ENCODE measurements around the gene TLN1.

Gene TLN1

DNA sequence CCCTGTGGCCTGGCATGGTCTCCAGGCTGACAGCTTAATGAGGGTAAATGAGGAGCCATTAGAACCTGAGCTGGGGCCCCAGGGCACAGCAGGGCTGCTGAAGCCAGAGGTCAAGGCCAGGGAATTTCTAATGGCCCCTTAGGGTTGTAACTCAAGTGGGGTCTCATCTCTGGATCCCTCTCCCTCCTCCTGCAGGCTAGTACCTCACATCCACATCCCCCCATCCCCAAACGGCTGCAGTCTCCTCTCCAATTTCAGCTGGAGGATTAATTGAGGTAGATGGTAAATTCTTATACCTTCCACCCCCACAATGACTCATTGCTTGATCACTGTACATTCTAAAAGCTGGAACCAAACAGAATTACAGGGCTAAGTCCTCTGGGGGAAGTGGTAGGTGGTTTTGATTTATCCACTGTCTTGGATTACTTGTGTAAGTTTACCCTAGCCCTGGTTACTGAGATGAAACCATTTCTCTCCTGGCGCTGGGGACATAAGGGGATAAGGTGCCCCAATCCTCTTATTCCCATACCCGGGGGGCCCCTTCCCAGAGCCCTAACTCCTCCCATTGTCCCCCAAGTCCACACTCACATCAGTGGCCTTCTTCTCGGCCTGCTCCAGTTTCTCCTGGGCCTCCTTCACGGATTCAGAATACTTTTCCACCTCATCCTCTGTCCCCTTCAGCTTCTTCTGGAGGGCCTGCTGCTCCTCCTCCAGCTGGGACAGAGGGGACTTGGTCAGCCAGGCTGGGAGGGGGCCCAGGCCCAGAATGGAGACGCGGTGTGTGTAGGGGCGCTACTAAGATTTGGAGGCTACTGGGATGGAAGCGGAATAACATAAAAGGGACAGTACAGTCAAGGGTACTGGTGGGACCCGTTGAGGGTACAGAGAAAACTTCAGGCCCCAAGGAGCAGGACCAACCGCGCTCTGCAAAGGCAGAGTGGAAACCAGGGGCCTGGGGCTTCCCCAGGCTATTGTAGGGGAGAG, 43.1 kb downstream of the TLN1 start:
- H3K27ac ChIP-seq, result no peak overlapping the region
- TF ChIP-seq, protein P1, sequence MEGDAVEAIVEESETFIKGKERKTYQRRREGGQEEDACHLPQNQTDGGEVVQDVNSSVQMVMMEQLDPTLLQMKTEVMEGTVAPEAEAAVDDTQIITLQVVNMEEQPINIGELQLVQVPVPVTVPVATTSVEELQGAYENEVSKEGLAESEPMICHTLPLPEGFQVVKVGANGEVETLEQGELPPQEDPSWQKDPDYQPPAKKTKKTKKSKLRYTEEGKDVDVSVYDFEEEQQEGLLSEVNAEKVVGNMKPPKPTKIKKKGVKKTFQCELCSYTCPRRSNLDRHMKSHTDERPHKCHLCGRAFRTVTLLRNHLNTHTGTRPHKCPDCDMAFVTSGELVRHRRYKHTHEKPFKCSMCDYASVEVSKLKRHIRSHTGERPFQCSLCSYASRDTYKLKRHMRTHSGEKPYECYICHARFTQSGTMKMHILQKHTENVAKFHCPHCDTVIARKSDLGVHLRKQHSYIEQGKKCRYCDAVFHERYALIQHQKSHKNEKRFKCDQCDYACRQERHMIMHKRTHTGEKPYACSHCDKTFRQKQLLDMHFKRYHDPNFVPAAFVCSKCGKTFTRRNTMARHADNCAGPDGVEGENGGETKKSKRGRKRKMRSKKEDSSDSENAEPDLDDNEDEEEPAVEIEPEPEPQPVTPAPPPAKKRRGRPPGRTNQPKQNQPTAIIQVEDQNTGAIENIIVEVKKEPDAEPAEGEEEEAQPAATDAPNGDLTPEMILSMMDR (conservative IDR thresholded peaks at IDR 0.05), result no peak

GRCh38 chr9:35687972-35688557, 43.9 kb downstream of the TLN1 start:
- TF ChIP-seq, protein P1 (conservative IDR thresholded peaks at IDR 0.05), result no peak
- no peak overlapping the region for H3K27ac ChIP-seq

- H3K27ac ChIP-seq, result no peak overlapping the region
- TF ChIP-seq, protein P1 (conservative IDR thresholded peaks at IDR 0.05), result no peak
Measured at GRCh38 chr9:35687306-35687705, 44.7 kb downstream of the TLN1 start.

- H3K27ac ChIP-seq, result no peak overlapping the region
- TF ChIP-seq, protein P1 (conservative IDR thresholded peaks at IDR 0.05), result no peak
Measured at GRCh38 chr9:35686222-35687203, 45.5 kb downstream of the TLN1 start.

DNA sequence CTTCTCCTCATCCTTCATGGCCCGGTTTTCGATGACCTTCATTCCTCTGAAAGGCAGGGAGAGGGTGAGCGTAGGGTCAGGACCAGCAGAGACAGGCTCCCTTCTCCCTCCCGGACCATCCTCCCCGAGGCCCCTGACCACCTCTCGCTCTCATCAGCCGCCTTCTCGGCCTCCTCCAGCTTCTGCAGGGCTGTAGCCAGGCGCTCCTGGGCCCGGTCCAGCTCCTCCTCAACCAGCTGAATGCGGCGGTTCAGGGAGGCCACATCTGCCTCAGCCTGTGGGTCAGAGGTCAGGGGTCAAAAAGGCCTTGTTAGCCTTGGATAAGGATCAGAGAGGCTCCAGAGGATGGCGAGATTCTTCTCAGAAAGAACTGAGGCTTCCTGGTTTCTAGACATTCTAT, 46.5 kb downstream of the TLN1 start:
- TF ChIP-seq, protein P1 (conservative IDR thresholded peaks at IDR 0.05), result no peak

GRCh38 chr9:35684921-35685320, 47.1 kb downstream of the TLN1 start:
- TF ChIP-seq, protein P1 (conservative IDR thresholded peaks at IDR 0.05), result no peak
- no peak overlapping the region for H3K27ac ChIP-seq

More for the DNA sequence above, 46.5 kb downstream of the TLN1 start:
- no peak overlapping the region for H3K27ac ChIP-seq
